T1000 (cell line): ENCODE measurements around the gene REG1A.

Experiments
- DNase-seq: peaks from one replicate; lab custom pipeline; 2025; ENCODE audit warnings: mixed read lengths; lab: John Stamatoyannopoulos, UW

Gene REG1A

DNA sequence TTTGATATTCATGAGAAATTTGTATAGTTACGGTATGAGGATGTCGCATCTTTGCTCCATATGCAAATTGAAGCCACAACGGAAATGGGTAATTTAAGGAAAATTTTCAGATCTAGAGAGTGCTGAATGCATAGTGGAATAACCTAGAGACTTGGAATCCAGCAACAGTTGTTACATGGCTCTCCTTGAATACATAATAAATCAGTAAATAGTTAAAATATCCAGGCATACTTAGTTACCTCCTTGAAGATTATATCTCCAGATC lies 5.4 kb downstream of the REG1A start:
- no peak for DNase-seq

GRCh38 chr2:79128406-79128805 lies 8.1 kb downstream of the REG1A start:
- DNase-seq = no peak

- DNase-seq = no peak
Observed at GRCh38 chr2:79129260-79129659, 9.0 kb downstream of the REG1A start.

GRCh38 chr2:79129804-79130203 lies 9.5 kb downstream of the REG1A start:
- no peak for DNase-seq

DNA sequence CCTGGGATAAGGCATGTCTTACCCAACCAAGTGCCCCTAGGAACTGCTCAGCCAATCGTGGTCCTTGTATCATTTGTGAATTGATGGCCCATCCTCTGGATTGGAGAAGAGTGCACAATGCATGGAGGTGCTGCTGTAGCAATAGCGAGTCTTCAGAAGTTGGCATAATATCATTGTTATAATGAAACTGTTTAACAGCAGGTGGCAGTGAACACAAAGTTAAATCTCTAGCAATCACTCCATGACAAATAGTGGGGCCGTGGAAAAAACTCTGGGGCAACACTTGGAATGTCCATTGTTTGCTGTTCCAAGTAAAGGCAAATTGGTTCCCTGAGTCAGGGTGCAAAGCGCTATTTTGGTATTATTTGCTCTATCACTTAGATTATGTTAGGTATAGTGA lies 11.4 kb downstream of the REG1A start:
- DNase-seq = no peak

DNA sequence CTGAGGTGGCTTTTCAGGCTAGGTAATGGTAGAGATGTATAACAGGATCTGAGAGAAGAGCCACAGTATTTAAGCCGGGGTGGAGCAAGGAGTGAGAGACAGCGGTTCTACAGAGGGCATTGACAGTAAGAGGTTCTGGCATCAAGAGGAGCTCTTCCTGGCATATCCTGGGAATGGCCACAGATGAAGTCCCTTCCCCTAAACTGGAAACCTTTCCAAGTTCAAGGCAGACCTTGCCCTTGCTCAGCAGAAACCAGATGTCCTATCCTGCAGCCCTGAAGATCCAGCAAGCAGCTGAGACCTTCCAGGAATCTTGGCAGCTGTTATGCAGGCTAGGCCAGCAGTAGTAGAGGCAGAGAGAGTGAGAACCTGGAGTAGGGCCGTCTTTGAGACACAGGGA lies 18.1 kb downstream of the REG1A start:
- DNase-seq = no peak

DNA sequence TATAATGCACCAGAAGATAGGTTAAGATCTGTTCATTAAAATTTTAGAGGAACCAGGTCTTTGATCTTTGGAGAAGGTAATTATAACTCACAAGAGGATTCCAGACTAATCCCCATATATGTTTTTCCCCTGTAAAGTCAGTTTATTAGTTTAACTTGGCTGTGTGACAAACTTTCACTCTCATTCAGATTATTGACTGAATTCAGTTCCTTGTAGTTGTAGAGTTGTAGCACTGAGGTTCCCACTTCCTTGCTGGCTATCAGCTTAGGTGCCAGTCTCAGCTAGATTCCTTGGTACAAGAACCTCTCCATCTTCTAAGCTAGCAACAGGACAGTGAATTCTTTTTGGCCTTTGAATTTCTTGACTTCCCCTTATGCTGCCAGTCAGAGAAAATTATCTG lies 19.1 kb downstream of the REG1A start:
- DNase-seq = no peak

DNA sequence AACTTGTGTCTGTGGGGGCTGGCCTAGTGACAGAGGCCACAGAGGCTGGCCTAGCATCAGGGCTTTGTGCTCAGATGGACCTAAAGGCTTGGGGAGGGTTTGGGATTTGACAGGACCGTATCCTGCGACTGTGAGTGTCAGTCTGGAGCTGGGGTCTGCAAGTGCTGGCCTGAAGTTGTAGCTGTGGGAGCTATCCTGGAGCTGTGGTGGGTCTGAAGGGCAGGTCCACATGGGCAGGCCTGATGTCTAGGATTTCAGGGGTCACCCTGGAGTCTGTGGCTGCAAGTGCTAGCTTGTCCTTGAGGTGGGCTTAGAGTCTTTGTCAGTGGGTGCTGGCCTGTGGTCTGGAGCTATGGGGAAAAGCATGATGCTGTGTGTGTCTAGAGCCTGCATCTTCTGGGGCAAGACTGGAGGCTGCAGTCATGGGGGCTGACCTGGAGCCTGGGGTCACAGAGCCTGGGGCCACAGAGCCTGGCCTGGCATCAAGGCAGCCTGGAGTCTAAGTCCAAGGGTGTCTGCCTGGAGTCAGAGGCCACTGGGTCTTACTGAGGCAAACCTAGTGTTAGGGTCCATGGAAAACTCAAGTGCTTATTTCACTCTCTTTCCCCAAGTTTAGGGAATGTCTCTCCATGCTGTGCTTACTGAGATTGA lies 35.7 kb downstream of the REG1A start:
- no peak for DNase-seq

GRCh38 chr2:79159030-79159429 lies 38.7 kb downstream of the REG1A start:
- DNase-seq = no peak

DNA sequence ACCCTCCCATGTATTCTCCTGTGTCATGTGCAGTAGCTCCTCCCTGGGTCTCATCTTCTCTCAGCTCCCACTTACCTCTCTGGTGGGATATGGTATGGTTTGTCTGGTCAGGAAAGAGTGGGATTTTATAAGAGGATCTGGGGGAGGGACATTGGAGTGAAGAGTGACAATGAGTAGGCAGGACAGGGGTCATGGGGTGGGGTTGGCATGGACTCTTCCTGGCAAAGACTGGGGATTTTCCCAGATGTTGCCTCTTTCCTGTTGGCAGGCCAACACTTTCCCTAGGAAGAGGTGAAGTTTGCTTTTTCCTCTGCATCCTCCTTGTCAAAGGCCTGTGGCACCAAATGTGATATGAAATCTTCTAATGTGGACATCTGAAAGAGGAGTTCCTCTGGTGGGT lies 39.4 kb downstream of the REG1A start, which contains the start of gene REG3A:
TSS of gene REG3A (minus strand) at position 101 of the 400 bp plus-strand sequence. CDS start 348 bp downstream, outside the sequence.
- no peak for DNase-seq

DNA sequence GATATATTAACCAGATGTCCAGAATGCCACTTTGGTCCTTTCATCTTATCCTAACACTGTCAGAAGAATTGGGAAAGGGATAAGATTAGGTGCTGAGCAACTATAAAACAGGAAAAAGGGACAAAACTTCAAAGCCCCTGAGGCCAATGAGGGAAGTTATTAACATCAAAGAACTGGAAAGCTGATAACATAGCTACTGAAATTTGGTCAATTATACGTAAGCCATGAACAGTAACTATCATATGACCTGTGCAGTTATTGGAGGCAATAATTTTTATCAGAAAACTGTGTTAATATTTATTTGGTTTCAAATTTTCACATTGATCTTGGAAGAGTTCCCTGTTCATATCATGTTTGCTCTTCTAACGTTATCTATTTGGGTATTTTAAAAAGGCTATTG lies 41.8 kb downstream of the REG1A start:
- no peak for DNase-seq

DNA sequence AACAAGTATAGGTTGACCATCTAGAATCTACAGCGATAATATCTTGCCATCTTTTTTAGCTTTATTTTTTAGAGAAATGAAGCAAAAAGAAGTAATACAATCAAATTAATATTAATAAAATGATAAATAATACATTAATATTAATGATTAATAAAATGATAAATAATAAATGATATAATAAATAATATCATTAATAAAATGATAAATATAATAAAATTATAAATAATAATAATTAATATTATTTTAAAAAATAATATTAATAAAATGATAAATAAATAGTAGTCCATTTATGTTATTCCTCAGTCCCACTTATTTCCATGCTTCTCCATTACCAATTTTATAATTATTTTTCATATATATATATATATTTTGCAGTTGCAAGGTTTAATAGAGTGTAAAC lies 42.5 kb downstream of the REG1A start:
- no peak for DNase-seq

DNA sequence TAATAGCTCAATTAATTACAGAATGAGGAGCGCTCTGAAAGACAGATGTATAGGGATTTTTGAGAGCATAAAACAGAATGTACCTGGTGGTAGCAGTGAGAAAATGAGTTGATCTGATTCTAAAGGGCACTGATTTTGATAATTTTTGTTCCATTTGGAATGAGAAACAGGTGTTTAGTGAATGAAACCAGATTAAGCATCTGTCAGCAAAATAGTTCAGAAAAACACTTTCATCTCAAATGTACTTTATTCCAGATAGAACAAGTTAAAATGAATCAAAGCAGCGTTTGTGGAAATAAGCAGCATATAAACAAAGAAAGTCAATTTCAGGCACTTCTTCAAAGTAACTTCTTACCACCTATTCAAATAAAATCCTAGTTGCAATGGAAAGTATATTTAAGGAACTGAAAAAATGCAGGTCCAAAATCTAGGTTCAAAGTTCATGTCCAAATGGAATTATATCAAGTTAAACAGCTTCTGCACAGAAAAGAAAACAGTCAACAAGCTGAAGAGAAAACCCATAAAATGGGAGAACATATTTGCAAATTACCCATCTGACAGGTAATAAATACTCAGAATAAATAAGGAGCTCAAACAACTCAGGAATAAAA lies 51.2 kb downstream of the REG1A start:
- no peak for DNase-seq
